HL-60 (cell line): Measurements from ENCODE around the gene PTPRK.

Source experiments
- DNase-seq, 2 experiments: peaks; one replicate each; pipeline ENCODE4 v3.0.0-alpha.2; 2010 to 2020; ENCODE audit warnings: low read depth in 1 of 2, low spot score in 1 of 2
- H3K27ac ChIP-seq: fragments of 250-450 bp; sonication (Bioruptor Pico); replicated peaks from 2 replicates; pipeline ENCODE4 v1.5.1; 2020; ENCODE audit warnings: mild to moderate bottlenecking, moderate library complexity
- H3K27me3 ChIP-seq: fragments of 250-450 bp; sonication (Bioruptor Pico); 2 replicates; pipeline ENCODE4 v1.5.1; 2021; ENCODE audit warnings: mild to moderate bottlenecking, moderate library complexity; ENCODE audit not compliant: insufficient read depth, poor library complexity, severe bottlenecking
- H3K4me3 ChIP-seq: replicated peaks from 2 replicates; pipeline ENCODE4 v1.5.1; 2011; ENCODE audit warnings: mild to moderate bottlenecking, control low read depth, low read length; ENCODE audit not compliant: insufficient read depth
- GABPA ChIP-seq: IDR thresholded peaks from 2 replicates; pipeline ENCODE4 v1.6.1; 2012; ENCODE audit warnings: low read depth
- POLR2AphosphoS5 ChIP-seq: IDR thresholded peaks from 2 replicates; pipeline ENCODE4 v1.6.1; 2012; ENCODE audit warnings: low read depth
- SPI1 ChIP-seq: IDR thresholded peaks from 2 replicates; pipeline ENCODE4 v1.6.1; 2012; ENCODE audit warnings: low read depth, mild to moderate bottlenecking, borderline replicate concordance
- TF ChIP-seq, protein P1 (sequence below): IDR thresholded peaks from 2 replicates; pipeline ENCODE4 v1.6.1; 2012; ENCODE audit warnings: low read depth; ENCODE audit not compliant: insufficient replicate concordance
- TF ChIP-seq, protein P2 (sequence below): IDR thresholded peaks from one replicate; pipeline ENCODE4 v1.5.1; 2011; ENCODE audit warnings: low read length, control low read depth, inconsistent platforms; ENCODE audit not compliant: insufficient read depth

The PTPRK gene

DNA sequence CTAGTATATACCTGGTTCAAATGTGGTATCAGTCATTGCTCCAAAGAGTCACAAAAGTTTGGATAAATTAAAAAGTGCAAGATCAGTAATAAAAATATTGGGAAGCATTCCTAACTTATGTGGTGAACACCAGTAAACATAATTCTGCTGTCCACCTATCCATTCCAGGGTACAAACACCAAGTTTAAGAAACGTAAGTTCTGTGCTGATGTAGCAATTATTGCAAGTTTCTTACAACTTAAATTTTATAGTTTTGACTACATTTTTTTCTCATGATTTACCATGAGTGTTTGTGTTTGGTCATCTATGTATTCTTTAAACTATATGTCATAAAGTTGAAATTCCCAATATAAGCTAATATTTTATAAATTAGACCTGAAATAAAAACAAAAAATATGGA, 364.6 kb downstream of the PTPRK start:
- H3K4me3 ChIP-seq, result no peak overlapping the region
- H3K27ac ChIP-seq, result no peak overlapping the region
- TF ChIP-seq POLR2AphosphoS5 (no peak), GABPA (no peak), SPI1 (no peak)
- TF ChIP-seq, protein P1, sequence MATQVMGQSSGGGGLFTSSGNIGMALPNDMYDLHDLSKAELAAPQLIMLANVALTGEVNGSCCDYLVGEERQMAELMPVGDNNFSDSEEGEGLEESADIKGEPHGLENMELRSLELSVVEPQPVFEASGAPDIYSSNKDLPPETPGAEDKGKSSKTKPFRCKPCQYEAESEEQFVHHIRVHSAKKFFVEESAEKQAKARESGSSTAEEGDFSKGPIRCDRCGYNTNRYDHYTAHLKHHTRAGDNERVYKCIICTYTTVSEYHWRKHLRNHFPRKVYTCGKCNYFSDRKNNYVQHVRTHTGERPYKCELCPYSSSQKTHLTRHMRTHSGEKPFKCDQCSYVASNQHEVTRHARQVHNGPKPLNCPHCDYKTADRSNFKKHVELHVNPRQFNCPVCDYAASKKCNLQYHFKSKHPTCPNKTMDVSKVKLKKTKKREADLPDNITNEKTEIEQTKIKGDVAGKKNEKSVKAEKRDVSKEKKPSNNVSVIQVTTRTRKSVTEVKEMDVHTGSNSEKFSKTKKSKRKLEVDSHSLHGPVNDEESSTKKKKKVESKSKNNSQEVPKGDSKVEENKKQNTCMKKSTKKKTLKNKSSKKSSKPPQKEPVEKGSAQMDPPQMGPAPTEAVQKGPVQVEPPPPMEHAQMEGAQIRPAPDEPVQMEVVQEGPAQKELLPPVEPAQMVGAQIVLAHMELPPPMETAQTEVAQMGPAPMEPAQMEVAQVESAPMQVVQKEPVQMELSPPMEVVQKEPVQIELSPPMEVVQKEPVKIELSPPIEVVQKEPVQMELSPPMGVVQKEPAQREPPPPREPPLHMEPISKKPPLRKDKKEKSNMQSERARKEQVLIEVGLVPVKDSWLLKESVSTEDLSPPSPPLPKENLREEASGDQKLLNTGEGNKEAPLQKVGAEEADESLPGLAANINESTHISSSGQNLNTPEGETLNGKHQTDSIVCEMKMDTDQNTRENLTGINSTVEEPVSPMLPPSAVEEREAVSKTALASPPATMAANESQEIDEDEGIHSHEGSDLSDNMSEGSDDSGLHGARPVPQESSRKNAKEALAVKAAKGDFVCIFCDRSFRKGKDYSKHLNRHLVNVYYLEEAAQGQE, result no peak
- TF ChIP-seq, protein P2, sequence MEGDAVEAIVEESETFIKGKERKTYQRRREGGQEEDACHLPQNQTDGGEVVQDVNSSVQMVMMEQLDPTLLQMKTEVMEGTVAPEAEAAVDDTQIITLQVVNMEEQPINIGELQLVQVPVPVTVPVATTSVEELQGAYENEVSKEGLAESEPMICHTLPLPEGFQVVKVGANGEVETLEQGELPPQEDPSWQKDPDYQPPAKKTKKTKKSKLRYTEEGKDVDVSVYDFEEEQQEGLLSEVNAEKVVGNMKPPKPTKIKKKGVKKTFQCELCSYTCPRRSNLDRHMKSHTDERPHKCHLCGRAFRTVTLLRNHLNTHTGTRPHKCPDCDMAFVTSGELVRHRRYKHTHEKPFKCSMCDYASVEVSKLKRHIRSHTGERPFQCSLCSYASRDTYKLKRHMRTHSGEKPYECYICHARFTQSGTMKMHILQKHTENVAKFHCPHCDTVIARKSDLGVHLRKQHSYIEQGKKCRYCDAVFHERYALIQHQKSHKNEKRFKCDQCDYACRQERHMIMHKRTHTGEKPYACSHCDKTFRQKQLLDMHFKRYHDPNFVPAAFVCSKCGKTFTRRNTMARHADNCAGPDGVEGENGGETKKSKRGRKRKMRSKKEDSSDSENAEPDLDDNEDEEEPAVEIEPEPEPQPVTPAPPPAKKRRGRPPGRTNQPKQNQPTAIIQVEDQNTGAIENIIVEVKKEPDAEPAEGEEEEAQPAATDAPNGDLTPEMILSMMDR, result no peak
- no peaks in the 10 kb centered on the region for H3K27me3 ChIP-seq
- DNase-seq, result no peak

DNA sequence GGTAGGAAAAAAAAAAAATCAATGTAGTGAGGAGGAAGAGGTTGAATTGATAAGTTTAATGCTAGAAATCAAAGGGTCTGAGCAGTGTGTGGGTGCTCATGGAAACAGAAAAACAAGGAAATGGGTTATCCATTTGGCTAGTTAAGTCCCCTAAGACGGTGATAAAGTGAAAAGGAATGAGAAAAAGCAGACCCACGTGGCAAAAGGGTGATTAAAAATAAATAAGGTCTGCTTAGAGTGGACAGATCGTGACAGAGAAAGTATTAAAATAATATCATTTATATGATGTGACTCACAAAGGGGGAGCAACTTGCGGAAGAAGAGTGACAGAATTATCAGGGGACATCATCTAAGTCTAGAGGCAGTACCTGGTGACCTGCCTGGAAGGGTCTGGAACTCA, 367.8 kb downstream of the PTPRK start:
- H3K27ac ChIP-seq, result no peak overlapping the region
- TF ChIP-seq POLR2AphosphoS5 (no peak), GABPA (no peak), SPI1 (no peak)
- TF ChIP-seq, protein P1, result no peak
- TF ChIP-seq, protein P2, result no peak
- no peaks in the 10 kb centered on the region for H3K27me3 ChIP-seq
- no peak for DNase-seq
- no peak overlapping the region for H3K4me3 ChIP-seq

DNA sequence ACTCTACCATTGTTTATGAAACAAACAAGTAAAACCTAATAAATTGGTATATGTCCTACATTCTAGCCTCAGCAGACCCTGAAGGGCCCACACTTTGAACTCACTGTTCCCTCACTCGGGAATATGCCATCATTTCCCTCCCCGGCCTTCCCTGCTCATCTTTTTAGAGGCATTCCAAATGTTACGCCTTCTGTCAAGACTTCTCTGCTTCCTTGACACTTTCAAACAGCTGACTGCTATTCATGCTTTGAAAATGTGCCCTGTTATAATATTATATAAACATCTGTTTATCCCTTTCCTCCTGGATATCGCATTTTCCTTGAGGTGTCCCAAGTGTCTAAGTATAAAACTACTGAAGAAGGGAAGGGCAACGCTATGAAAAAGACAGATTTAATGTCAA, 370.0 kb downstream of the PTPRK start:
- no peak overlapping the region for H3K4me3 ChIP-seq
- DNase-seq, result no peak
- H3K27ac ChIP-seq, result no peak overlapping the region
- no peaks in the 10 kb centered on the region for H3K27me3 ChIP-seq
- TF ChIP-seq SPI1 (no peak), GABPA (no peak), POLR2AphosphoS5 (no peak)
- TF ChIP-seq, protein P1, result no peak
- TF ChIP-seq, protein P2, result no peak
